OCI-LY1 (cell line): ENCODE measurements around the gene PTPA.

ENCODE experiments used
- H2AFZ ChIP-seq: fragments of 200-600 bp; sonication (generic), shearing (Covaris generic); 2 replicates; pipeline ENCODE4 v1.6.0; 2014; ENCODE audit warnings: antibody characterized with exemption, mild to moderate bottlenecking, low read length
- H3F3A ChIP-seq: fragments of 200-600 bp; sonication (generic), shearing (Covaris generic); 2 replicates; pipeline ENCODE4 v1.6.0; 2014; ENCODE audit warnings: mild to moderate bottlenecking, antibody characterized with exemption, low read length, moderate library complexity; ENCODE audit not compliant: insufficient read depth
- H3K27ac ChIP-seq: fragments of 200-600 bp; sonication (generic); 2 replicates; pipeline ENCODE4 v1.5.1; 2014; ENCODE audit warnings: low read length, mixed run types, mild to moderate bottlenecking, low read depth; ENCODE audit not compliant: poor library complexity, severe bottlenecking
- H3K27me3 ChIP-seq: fragments of 200-600 bp; sonication (generic); 2 replicates; pipeline ENCODE4 v1.6.0; 2014; ENCODE audit warnings: antibody characterized with exemption, mild to moderate bottlenecking, low read length, moderate library complexity; ENCODE audit not compliant: insufficient read depth
- H3K36me3 ChIP-seq: fragments of 200-600 bp; sonication (generic); 2 replicates; pipeline ENCODE4 v1.6.1; 2014; ENCODE audit warnings: mild to moderate bottlenecking, antibody characterized with exemption, low read length, moderate library complexity, mixed read lengths; ENCODE audit not compliant: insufficient read depth
- H3K4me1 ChIP-seq: fragments of 200-600 bp; sonication (generic); 2 replicates; pipeline ENCODE4 v1.5.1; 2014; ENCODE audit warnings: mild to moderate bottlenecking, low read length, moderate library complexity; ENCODE audit not compliant: insufficient read depth, severe bottlenecking
- H3K4me2 ChIP-seq: fragments of 200-600 bp; sonication (generic), shearing (Covaris generic); 2 replicates; pipeline ENCODE4 v1.6.1; 2014; ENCODE audit warnings: low read length
- H3K4me3 ChIP-seq: fragments of 200-600 bp; sonication (generic); 2 replicates; pipeline ENCODE4 v1.5.1; 2014; ENCODE audit warnings: low read length, low read depth, mild to moderate bottlenecking, mixed read lengths; ENCODE audit not compliant: poor library complexity, severe bottlenecking
- H3K79me2 ChIP-seq: fragments of 200-600 bp; shearing (Covaris generic); 2 replicates; pipeline ENCODE4 v1.6.1; 2016; ENCODE audit warnings: mixed run types, low read length, mixed read lengths; ENCODE audit not compliant: insufficient read depth
- H3K9ac ChIP-seq: fragments of 200-600 bp; sonication (generic), shearing (Covaris generic); 2 replicates; pipeline ENCODE4 v1.6.1; 2014; ENCODE audit warnings: mild to moderate bottlenecking, low read length, mixed read lengths
- H3K9me2 ChIP-seq: fragments of 200-600 bp; sonication (generic), shearing (Covaris generic); 2 replicates; pipeline ENCODE4 v1.6.1; 2014; ENCODE audit warnings: low read depth, mild to moderate bottlenecking, low read length, mixed read lengths
- H3K9me3 ChIP-seq: fragments of 200-600 bp; shearing (Covaris generic); 2 replicates; pipeline ENCODE4 v1.6.1; 2014; ENCODE audit warnings: low read length, mixed read lengths
- H4K20me1 ChIP-seq: fragments of 200-600 bp; sonication (generic), shearing (Covaris generic); 2 replicates; pipeline ENCODE4 v1.6.0; 2016; ENCODE audit warnings: mild to moderate bottlenecking, low read length; ENCODE audit not compliant: insufficient read depth
- CTCF ChIP-seq: fragments of 200-600 bp; sonication (generic), shearing (Covaris generic); IDR thresholded peaks from 2 replicates; pipeline ENCODE4 v1.5.1; 2017; ENCODE audit warnings: mild to moderate bottlenecking, antibody characterized with exemption, low read length, moderate library complexity, mixed read lengths
- EZH2 ChIP-seq: fragments of 200-600 bp; sonication (generic), shearing (Covaris generic); IDR thresholded peaks from 2 replicates; pipeline ENCODE4 v1.8.0; 2017; ENCODE audit warnings: borderline replicate concordance, mixed run types, mild to moderate bottlenecking, antibody characterized with exemption, low read length, moderate library complexity, mixed read lengths

Gene PTPA

DNA sequence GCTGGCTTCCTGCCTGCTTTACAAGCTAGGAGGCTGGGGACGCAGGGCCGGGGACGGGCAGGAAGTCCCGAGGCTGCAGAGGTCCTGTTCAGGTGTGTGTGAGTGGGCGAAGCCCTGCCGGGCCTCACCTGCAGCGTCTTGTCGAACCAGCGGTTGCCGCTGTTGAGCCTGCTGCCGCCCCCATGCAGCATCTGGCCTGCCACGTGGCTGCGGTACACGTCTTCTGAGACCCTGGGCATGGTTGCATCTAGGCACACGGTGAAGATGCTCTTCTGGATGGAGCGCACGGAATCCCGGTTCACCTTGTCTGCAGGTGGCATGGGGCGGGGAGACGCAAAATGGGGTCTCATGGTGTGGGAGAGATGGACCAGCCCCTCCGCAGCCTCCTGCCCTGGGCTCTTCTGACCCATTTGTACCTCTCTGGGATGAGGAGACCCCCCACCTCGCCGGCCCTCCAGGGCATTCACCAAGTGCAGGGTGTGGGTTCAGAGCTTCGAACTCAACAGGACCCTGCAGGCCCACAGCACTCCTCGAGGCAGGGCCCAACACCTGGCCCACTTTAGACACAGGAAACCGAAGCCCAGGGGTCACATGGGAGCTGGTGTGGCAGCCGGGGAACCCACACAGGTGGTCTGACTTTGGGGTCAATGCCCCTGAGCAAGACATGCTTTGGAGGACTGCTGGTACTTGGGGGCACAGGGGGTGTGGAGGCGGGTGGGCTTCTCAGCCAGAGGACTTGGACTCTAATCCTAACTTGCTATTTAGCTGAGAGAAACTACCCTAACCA, 10.6 kb upstream of the PTPA start:
- Histone ChIP-seq H3K27me3 (0 out of 2 replicates have a peak, but pooled peaks cover 5% of the 10 kb centered on the region), H3F3A (no peaks in the 10 kb centered on the region), H3K4me3 (no peak overlapping the region), H3K4me2 (no peak overlapping the region; the same call in 1 of the 2 replicates), H3K79me2 (no peaks in the 10 kb centered on the region), H2AFZ (no peak overlapping the region), H3K9me2 (no peaks in the 10 kb centered on the region), H4K20me1 (no peaks in the 10 kb centered on the region), H3K27ac (no peak overlapping the region), H3K9me3 (no peaks in the 10 kb centered on the region), H3K9ac (no peak overlapping the region), H3K4me1 (peaks cover 9% of the 10 kb centered on the region), H3K36me3 (no peaks in the 10 kb centered on the region)
- TF ChIP-seq CTCF (peak; percentile 45; the same call in 1 of the 2 replicates), EZH2 (no peak)

GRCh38 chr9:129101279-129101678, 9.9 kb upstream of the PTPA start:
- 0 out of 2 replicates have a peak, but pooled peaks cover 5% of the 10 kb centered on the region for H3K27me3 ChIP-seq
- no peaks in the 10 kb centered on the region for H4K20me1 ChIP-seq
- H3F3A ChIP-seq, result no peaks in the 10 kb centered on the region
- no peaks in the 10 kb centered on the region for H3K79me2 ChIP-seq
- H3K4me1 ChIP-seq, result peaks cover 9% of the 10 kb centered on the region
- no peak overlapping the region for H2AFZ ChIP-seq
- no peaks in the 10 kb centered on the region for H3K9me2 ChIP-seq
- H3K4me2 ChIP-seq, result no peak overlapping the region
- H3K36me3 ChIP-seq, result no peaks in the 10 kb centered on the region
- no peak overlapping the region for H3K27ac ChIP-seq
- TF ChIP-seq EZH2 (no peak), CTCF (no peak)
- H3K4me3 ChIP-seq, result no peak overlapping the region
- no peak overlapping the region for H3K9ac ChIP-seq
- no peaks in the 10 kb centered on the region for H3K9me3 ChIP-seq

DNA sequence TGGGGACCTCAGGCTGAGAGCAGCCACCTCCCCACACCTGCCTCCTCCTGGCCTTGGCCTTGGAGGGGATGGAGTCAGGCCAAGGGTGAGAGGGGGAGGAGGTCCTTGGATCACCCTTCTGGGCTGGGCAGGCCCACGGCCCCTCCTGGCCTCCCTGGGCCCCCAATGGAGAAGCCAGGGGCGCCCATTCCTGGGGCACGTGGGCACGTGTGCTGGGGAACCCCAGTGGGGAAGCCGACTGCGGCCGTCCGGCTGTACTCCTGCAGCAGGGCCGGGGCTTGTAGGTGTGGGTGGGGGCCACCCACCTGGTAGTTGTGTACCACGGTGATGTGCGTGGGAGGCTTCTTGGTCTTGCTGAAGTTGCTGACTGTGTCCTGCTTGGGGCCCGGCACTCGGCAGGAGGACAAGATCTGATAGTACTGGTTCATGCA, 9.1 kb upstream of the PTPA start:
- 0 out of 2 replicates have a peak, but pooled peaks cover 5% of the 10 kb centered on the region for H3K27me3 ChIP-seq
- H3F3A ChIP-seq, result no peaks in the 10 kb centered on the region
- no peaks in the 10 kb centered on the region for H3K9me2 ChIP-seq
- H3K9ac ChIP-seq, result no peak overlapping the region
- H3K4me1 ChIP-seq, result peaks cover 9% of the 10 kb centered on the region
- no peak overlapping the region for H3K4me2 ChIP-seq
- no peak overlapping the region for H3K4me3 ChIP-seq
- no peak for TF ChIP-seq CTCF
- no peak overlapping the region for H2AFZ ChIP-seq
- H3K79me2 ChIP-seq, result no peaks in the 10 kb centered on the region
- H3K9me3 ChIP-seq, result no peaks in the 10 kb centered on the region
- H3K36me3 ChIP-seq, result no peaks in the 10 kb centered on the region
- no peak overlapping the region for H3K27ac ChIP-seq
- H4K20me1 ChIP-seq, result no peaks in the 10 kb centered on the region
